ENCODE data around the gene SLC19A2. TPM values are rescaled to one million over a fixed set of nuclear protein-coding genes. Genes with fewer than 3 reads are reported as not detected.

SLC19A2 gene
- total and polyA plus RNA-seq, 2 of the 13 experiments (the other 11 are each of a cell fraction or from before 2014, with no cell fraction given), result 30.4 to 56.0 TPM

GRCh38 chr1:169485431-169486280, at the start of gene SLC19A2 (continued):
- TF ChIP-seq HIC2 (CRISPR knock-in tag; IDR thresholded peaks at IDR 0.05; ENCODE audit: low read depth) (no peak), ZBTB1 (CRISPR knock-in tag; IDR thresholded peaks at IDR 0.05; ENCODE audit: borderline replicate concordance) (no peak), SALL1 (CRISPR knock-in tag; IDR thresholded peaks at IDR 0.05) (peak; percentile 93), ARNT (IDR thresholded peaks at IDR 0.05) (no peak), KAT7 (CRISPR knock-in tag; IDR thresholded peaks at IDR 0.05; ENCODE audit: borderline replicate concordance) (peak; percentile 77; the same call in 1 of the 2 replicates), TSC22D2 (CRISPR knock-in tag; IDR thresholded peaks at IDR 0.05; ENCODE audit: borderline replicate concordance) (no peak; the same call in 1 of the 2 replicates), CREM (IDR thresholded peaks at IDR 0.05) (peak; percentile 87), CREM (CRISPR knock-in tag; IDR thresholded peaks at IDR 0.05) (no peak), ZNF30 (CRISPR knock-in tag; IDR thresholded peaks at IDR 0.05) (0 out of 2 replicates have a peak, but pooled peaks have one; percentile 14), ZBTB14 (CRISPR knock-in tag; IDR thresholded peaks at IDR 0.05) (0 out of 2 replicates have a peak, but pooled peaks have one; percentile 28), GPN1 (CRISPR knock-in tag; IDR thresholded peaks at IDR 0.05; ENCODE audit: borderline replicate concordance) (no peak), CTCF (CRISPR knock-in tag; IDR thresholded peaks at IDR 0.05) (peak; percentile 51), ZMYM3 (CRISPR knock-in tag; IDR thresholded peaks at IDR 0.05) (0 out of 2 replicates have a peak, but pooled peaks have one; percentile 45), RARG (CRISPR knock-in tag; IDR thresholded peaks at IDR 0.05; ENCODE audit: low read depth) (no peak), ZSCAN22 (CRISPR knock-in tag; IDR thresholded peaks at IDR 0.05) (no peak), MIER3 (CRISPR knock-in tag; IDR thresholded peaks at IDR 0.05; ENCODE audit: borderline replicate concordance) (peak; percentile 58; the same call in 1 of the 2 replicates), ZSCAN21 (CRISPR knock-in tag; IDR thresholded peaks at IDR 0.05; ENCODE audit: borderline replicate concordance) (no peak; the same call in 1 of the 2 replicates), MED1 (CRISPR knock-in tag; IDR thresholded peaks at IDR 0.05) (peak; percentile 84), TEAD3 (CRISPR knock-in tag; optimal IDR thresholded peaks at IDR 0.05; ENCODE audit: borderline replicate concordance) (peak; percentile 53), TOPORS (CRISPR knock-in tag; IDR thresholded peaks at IDR 0.05) (peak; percentile 33; the same call in 1 of the 2 replicates), SMC3 (IDR thresholded peaks at IDR 0.05; ENCODE audit: low read length) (no peak), ZNF350 (CRISPR knock-in tag; IDR thresholded peaks at IDR 0.05; ENCODE audit: borderline replicate concordance, low read depth) (peak; percentile 85)

All from HepG2 (cell line).